ENCODE results near the gene GJB2. TPM values are rescaled to one million over a fixed set of nuclear protein-coding genes. Genes with fewer than 3 reads are reported as not detected.

The GJB2 gene
- total and polyA plus RNA-seq, 2 of the 4 experiments (the other 2 are of a cell fraction) = under 0.01 to 0.17 TPM

DNA sequence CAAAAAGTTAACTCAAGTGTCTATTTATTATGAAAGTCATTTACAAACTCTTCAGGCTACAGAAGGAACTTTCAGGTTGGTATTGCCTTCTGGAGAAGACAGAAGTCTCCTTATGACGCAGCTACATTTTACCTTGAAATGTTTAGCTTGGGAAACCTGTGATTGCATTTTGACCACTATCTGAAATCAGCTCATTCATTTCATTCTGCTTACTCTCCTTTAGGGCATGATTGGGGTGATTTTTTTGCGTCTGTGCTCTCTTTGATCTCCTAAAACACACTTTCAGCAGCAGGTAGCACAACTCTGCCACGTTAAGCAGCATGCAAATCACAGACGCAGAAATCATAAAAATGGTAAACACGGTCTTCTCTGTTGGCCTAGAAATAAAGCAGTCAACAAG lies 29.8 kb upstream of the GJB2 start:
- no peak overlapping the region for H3K56ac ChIP-seq (ENCODE audit: extremely low read depth, insufficient read depth, low read length)
- ChIA-PET CTCF (no interaction called here), POLR2A (ENCODE audit: unreplicated experiment) (no interaction called here)
- H3K14ac ChIP-seq (replicated peaks; ENCODE audit: low read depth, low read length) = no peak overlapping the region
- no peak overlapping the region for H3K4ac ChIP-seq (ENCODE audit: low read depth, low read length)
- TF ChIP-seq RFX5 (IDR thresholded peaks at IDR 0.05; ENCODE audit: low read depth, low read length) (no peak), MAZ (IDR thresholded peaks at IDR 0.05; ENCODE audit: borderline replicate concordance, low read depth, low read length) (no peak), CEBPB (IDR thresholded peaks at IDR 0.05; ENCODE audit: low read depth, low read length) (no peak)
- H4K5ac ChIP-seq (ENCODE audit: low read depth, low read length) = no peak overlapping the region
- no peak overlapping the region for H2BK20ac ChIP-seq (ENCODE audit: low read depth, low read length)
- H3K27me3 ChIP-seq (ENCODE audit: control insufficient read depth, insufficient read depth, low read length) = peaks cover 51% of the 10 kb centered on the region
- H3K4me3 ChIP-seq (ENCODE audit: insufficient read depth, low read depth, low read length) = no peak overlapping the region
- no peak overlapping the region for H2BK5ac ChIP-seq (ENCODE audit: low read depth, low read length, poor library complexity, severe bottlenecking)
- H3K27ac ChIP-seq (ENCODE audit: insufficient read depth, low read length) = no peak overlapping the region
- H3K9ac ChIP-seq (ENCODE audit: low read depth, low read length) = no peak overlapping the region
- H3K4me2 ChIP-seq (ENCODE audit: low read depth, low read length) = no peak overlapping the region
- H3K9me3 ChIP-seq (ENCODE audit: control insufficient read depth, insufficient read depth, low read length) = no peaks in the 10 kb centered on the region; the same call in 1 of the 2 replicates
- intact Hi-C loops (cut with micrococcal nuclease) = no loop called here
- no peak overlapping the region for H3K18ac ChIP-seq (ENCODE audit: low read depth, low read length)
- H3K36me3 ChIP-seq (ENCODE audit: control insufficient read depth, insufficient read depth, low read length) = no peaks in the 10 kb centered on the region
- WGBS, 2 experiments (ENCODE audit: extremely low coverage in 2 of 2, insufficient read length in 1 of 2) = no CpG with 5 or more reads among the region's 5 CpGs
- H4K91ac ChIP-seq (ENCODE audit: insufficient read depth, low read depth, low read length) = no peak overlapping the region
- H2BK15ac ChIP-seq (ENCODE audit: low read depth, low read length) = no peak overlapping the region
- no peaks in the 10 kb centered on the region for H3K79me1 ChIP-seq (ENCODE audit: low read depth in 1 of 2, low read length in 2 of 2)
- no peaks in the 10 kb centered on the region for H3K4me1 ChIP-seq (ENCODE audit: control insufficient read depth, insufficient read depth, low read length)
- dilution Hi-C loops (cut with HindIII; ENCODE audit: low sequenced_read_pairs, unreplicated experiment) = no loop called here
- DNase-seq (no peak), ATAC-seq (ENCODE audit: low read depth) (no peak)
- no peak overlapping the region for H2BK120ac ChIP-seq (ENCODE audit: low read depth, low read length)
- H3K9me1 ChIP-seq (ENCODE audit: insufficient read depth, low read length) = no peaks in the 10 kb centered on the region
- no TSS peak for BruUV-seq (replicated peaks)
- no peak overlapping the region for H4K8ac ChIP-seq (ENCODE audit: low read depth in 2 of 2, low read length in 2 of 2)
- in situ Hi-C loops (cut with MboI; ENCODE audit: low sequenced_read_pairs) = no loop called here
- H2AK5ac ChIP-seq (ENCODE audit: low read depth, low read length) = no peak overlapping the region
- no peak overlapping the region for H2AK9ac ChIP-seq (replicated peaks; ENCODE audit: low read depth, low read length, poor library complexity)
- peak overlapping the region; percentile 4 for H2AFZ ChIP-seq (replicated peaks; ENCODE audit: low read length, poor library complexity)
- H3K23ac ChIP-seq (ENCODE audit: low read depth, low read length) = no peak overlapping the region
- no peaks in the 10 kb centered on the region for H4K20me1 ChIP-seq (ENCODE audit: insufficient read depth, low read length)
